ENCODE data around the gene GPC6.
A peak's percentile ranks its signal among the peaks of the same experiment; 100 is the strongest.

Gene GPC6

GRCh38 chr13:94330552-94331071, 1104.0 kb downstream of the GPC6 start:
- TF ChIP-seq ZNF384 (IDR thresholded peaks at IDR 0.05) (no peak), SP1 (IDR thresholded peaks at IDR 0.05) (no peak), ELF4 (IDR thresholded peaks at IDR 0.05) (no peak), SUZ12 (IDR thresholded peaks at IDR 0.05) (no peak), PKNOX1 (IDR thresholded peaks at IDR 0.05) (no peak), ARNT (IDR thresholded peaks at IDR 0.05) (no peak), TARDBP (IDR thresholded peaks at IDR 0.05) (no peak), FOXK2 (IDR thresholded peaks at IDR 0.05) (no peak), CTBP1 (IDR thresholded peaks at IDR 0.05; ENCODE audit: borderline replicate concordance) (no peak), L3MBTL2 (conservative IDR thresholded peaks at IDR 0.05) (no peak), BHLHE40 (IDR thresholded peaks at IDR 0.05; ENCODE audit: borderline replicate concordance) (no peak), FOXA1 (IDR thresholded peaks at IDR 0.05) (no peak)
- POLR2A ChIA-PET, result no interaction called here
- DNase-seq (ENCODE audit: extremely low spot score), result no peak
- CTCF ChIA-PET, result no interaction called here

- no peak for TF ChIP-seq FOXK2 (IDR thresholded peaks at IDR 0.05)
- TF ChIP-seq HDGF (IDR thresholded peaks at IDR 0.05; ENCODE audit: borderline replicate concordance), result no peak
- TF ChIP-seq PKNOX1 (IDR thresholded peaks at IDR 0.05), result no peak
- TF ChIP-seq ARNT (IDR thresholded peaks at IDR 0.05), result no peak
- no peak for TF ChIP-seq BHLHE40 (IDR thresholded peaks at IDR 0.05; ENCODE audit: borderline replicate concordance)
- no peak for TF ChIP-seq LEF1 (IDR thresholded peaks at IDR 0.05; ENCODE audit: borderline replicate concordance)
- TF ChIP-seq ELF4 (IDR thresholded peaks at IDR 0.05), result no peak
- TF ChIP-seq FOXM1 (IDR thresholded peaks at IDR 0.05; ENCODE audit: borderline replicate concordance), result no peak
- TF ChIP-seq SUZ12 (IDR thresholded peaks at IDR 0.05), result no peak
- no peak for TF ChIP-seq TARDBP (IDR thresholded peaks at IDR 0.05)
- no peak for TF ChIP-seq NFRKB (IDR thresholded peaks at IDR 0.05)
- no peak for TF ChIP-seq L3MBTL2 (conservative IDR thresholded peaks at IDR 0.05)
- no peak for TF ChIP-seq ZNF384 (IDR thresholded peaks at IDR 0.05)
- TF ChIP-seq SP1 (IDR thresholded peaks at IDR 0.05), result no peak
- no peak for TF ChIP-seq CTBP1 (IDR thresholded peaks at IDR 0.05; ENCODE audit: borderline replicate concordance)
- no peak for TF ChIP-seq FOXA1 (IDR thresholded peaks at IDR 0.05)
- ChIA-PET POLR2A (no interaction called here), CTCF (no interaction called here)
- no peak for DNase-seq (ENCODE audit: extremely low spot score)
Observed at GRCh38 chr13:94331281-94331680, 1104.7 kb downstream of the GPC6 start.

GRCh38 chr13:94332359-94333096, 1105.9 kb downstream of the GPC6 start:
- TF ChIP-seq TARDBP (IDR thresholded peaks at IDR 0.05), result no peak
- TF ChIP-seq PKNOX1 (IDR thresholded peaks at IDR 0.05), result no peak
- TF ChIP-seq HDGF (IDR thresholded peaks at IDR 0.05; ENCODE audit: borderline replicate concordance), result no peak
- no peak for TF ChIP-seq L3MBTL2 (conservative IDR thresholded peaks at IDR 0.05)
- TF ChIP-seq CTBP1 (IDR thresholded peaks at IDR 0.05; ENCODE audit: borderline replicate concordance), result no peak
- no peak for TF ChIP-seq FOXK2 (IDR thresholded peaks at IDR 0.05)
- TF ChIP-seq ZNF384 (IDR thresholded peaks at IDR 0.05), result no peak
- TF ChIP-seq ELF4 (IDR thresholded peaks at IDR 0.05), result no peak
- no peak for TF ChIP-seq BHLHE40 (IDR thresholded peaks at IDR 0.05; ENCODE audit: borderline replicate concordance)
- TF ChIP-seq SUZ12 (IDR thresholded peaks at IDR 0.05), result no peak
- no peak for TF ChIP-seq ARNT (IDR thresholded peaks at IDR 0.05)
- TF ChIP-seq LEF1 (IDR thresholded peaks at IDR 0.05; ENCODE audit: borderline replicate concordance), result no peak
- no peak for TF ChIP-seq FOXA1 (IDR thresholded peaks at IDR 0.05)
- no peak for TF ChIP-seq FOXM1 (IDR thresholded peaks at IDR 0.05; ENCODE audit: borderline replicate concordance)
- no peak for TF ChIP-seq NFRKB (IDR thresholded peaks at IDR 0.05)
- TF ChIP-seq SP1 (IDR thresholded peaks at IDR 0.05), result no peak
- ChIA-PET POLR2A (no interaction called here), CTCF (no interaction called here)
- DNase-seq (ENCODE audit: extremely low spot score), result no peak

DNA sequence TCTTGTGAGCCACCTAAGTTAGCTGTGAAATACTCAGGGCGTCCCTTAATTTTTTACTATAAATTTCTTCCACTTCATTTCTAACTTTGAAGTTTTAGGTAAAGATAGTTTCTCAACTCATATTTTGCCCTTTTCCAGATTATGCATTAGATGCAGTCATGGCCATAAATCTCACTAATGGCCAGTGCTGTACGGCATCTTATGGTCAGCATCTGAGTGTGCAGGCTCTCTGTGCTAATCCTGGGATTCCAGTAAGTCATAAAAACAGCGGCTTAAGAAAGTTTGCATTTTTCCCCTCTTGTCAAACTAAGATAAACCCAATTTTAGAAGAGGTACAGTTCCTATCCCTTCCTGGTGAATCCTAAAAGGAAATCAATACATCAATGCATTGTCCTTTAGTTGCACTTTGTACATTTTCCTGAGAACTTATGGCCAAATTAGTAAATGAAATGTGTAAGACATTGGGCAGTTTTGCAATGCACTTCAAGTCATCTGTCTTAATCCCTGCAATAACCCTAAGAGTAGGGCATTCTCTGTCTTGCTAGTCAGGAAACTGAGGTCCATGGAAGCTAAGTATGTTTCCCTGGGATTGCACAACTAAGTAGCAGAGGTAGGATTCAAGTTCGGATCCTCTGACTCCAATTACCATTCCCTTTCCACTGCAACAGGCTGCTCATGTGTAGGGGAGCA, 1106.7 kb downstream of the GPC6 start:
- CTCF ChIA-PET, result no interaction called here

More for the DNA sequence above, 1106.7 kb downstream of the GPC6 start:
- TF ChIP-seq PKNOX1 (IDR thresholded peaks at IDR 0.05) (peak; percentile 65), HDGF (IDR thresholded peaks at IDR 0.05; ENCODE audit: borderline replicate concordance) (no peak)
- POLR2A ChIA-PET, result interaction anchor here (1.1 kb wide), 1 partner anchor 8 kb away, joined by 3 read pairs; no protein-coding TSS in a partner anchor
- DNase-seq (ENCODE audit: extremely low spot score), result no peak
